Thyroid gland (tissue), 4 donors: ENCODE results near the gene USP46. TPM values are rescaled to one million over a fixed set of nuclear protein-coding genes. Genes with fewer than 3 reads are reported as not detected.

ENCODE experiments used
- DNase-seq, 2 donors: peaks; one replicate each; pipeline ENCODE4 v3.0.0-alpha.2; 2019
- H3K27ac ChIP-seq, 3 donors: fragments of 200-600 bp; sonication (generic); 1 replicate in 2 of 3; 2 replicates in 1 of 3; pipeline ENCODE4 v1.5.1; 2016 to 2019; ENCODE audit warnings: mild to moderate bottlenecking in 1 of 3, moderate library complexity in 1 of 3
- H3K27me3 ChIP-seq: fragments of 200-600 bp; sonication (generic); one replicate; pipeline ENCODE4 v1.5.1; 2019
- H3K36me3 ChIP-seq, 2 donors: fragments of 200-600 bp; sonication (generic); one replicate each; pipeline ENCODE4 v1.5.1; 2016 to 2019
- H3K4me1 ChIP-seq, 2 donors: fragments of 200-600 bp; sonication (generic); one replicate each; pipeline ENCODE4 v1.5.1; 2017 to 2019
- H3K4me3 ChIP-seq, 3 donors: fragments of 200-600 bp; sonication (generic); replicated peaks in 1 of 3; 1 replicate in 2 of 3; 2 replicates in 1 of 3; pipeline ENCODE4 v1.5.1; 2016; ENCODE audit warnings: mild to moderate bottlenecking in 1 of 3
- H3K9me3 ChIP-seq: fragments of 200-600 bp; sonication (generic); one replicate; pipeline ENCODE4 v1.5.1; 2017
- POLR2A ChIP-seq, 2 donors: fragments of 450-650 bp; IDR thresholded peaks; one replicate each; pipeline ENCODE4 v1.6.1; 2017; ENCODE audit warnings: antibody characterized with exemption in 2 of 2, mild to moderate bottlenecking in 2 of 2, moderate library complexity in 1 of 2
- WGBS, 2 donors: methylation state at CpG; one replicate each; pipeline ENCODE4 v1.1.5; 2017; 5-methylcytosine and 5-hydroxymethylcytosine counted together
- intact Hi-C: fragments of 100-400 bp; cut with DNase I; formaldehyde crosslinking; loops from one replicate; pipeline ENCODE4 v1.15.1; 2023
- total RNA-seq, 4 donors: library from RNA; depleted of rRNA; stranded (reverse); fragments of >200 nt; gene quantifications; one replicate each; pipeline ENCODE4 v1.2.3, GENCODE V29; 2016
- TF ChIP-seq, protein P1 (sequence below), 6 experiments: fragments of 200-600 bp in 3 of 6; fragments of 450-650 bp in 3 of 6; sonication (generic) in 3 of 6; IDR thresholded peaks; one replicate each; pipeline ENCODE4 v1.5.1; 2016 to 2019; ENCODE audit warnings: antibody characterized with exemption in 6 of 6, mild to moderate bottlenecking in 2 of 6, inconsistent platforms in 1 of 6, moderate library complexity in 1 of 6

Gene USP46
- total RNA-seq, 4 donors from 2014 or later: 10.8 to 17.6 (median 14.2) TPM

DNA sequence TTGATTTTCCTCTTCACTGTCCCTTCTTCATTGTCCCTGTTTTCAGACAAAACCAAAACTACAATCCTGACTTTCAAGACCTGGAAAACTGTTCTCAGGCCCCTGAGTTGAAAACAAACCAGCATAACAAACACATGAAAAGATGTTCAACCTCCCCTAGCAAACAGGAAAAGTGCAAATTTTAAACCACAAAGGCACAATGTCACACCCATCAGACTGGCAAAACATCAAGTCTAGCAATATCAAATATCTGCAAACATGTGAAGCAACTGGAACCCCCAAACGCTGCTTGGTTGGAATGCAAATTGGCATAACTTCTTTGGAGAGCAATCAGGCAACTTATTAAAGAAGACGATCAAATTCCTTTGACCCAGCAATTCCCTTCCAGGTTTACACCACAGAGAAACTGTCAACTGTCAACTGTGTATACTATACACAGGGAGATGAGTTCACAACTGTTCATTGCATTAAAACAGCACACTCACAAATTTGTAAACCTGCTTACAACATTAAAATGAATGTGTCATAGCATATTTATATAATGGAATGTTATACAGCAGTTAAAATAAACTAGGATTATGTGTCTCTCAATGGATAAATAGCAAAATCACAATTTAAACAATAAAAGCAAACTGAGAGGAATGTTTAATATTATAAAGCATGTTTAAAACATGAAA is 7.0 kb downstream of the USP46 start:
- intact Hi-C loops: loop anchor here (10.0 kb wide), 1 partner anchor 53 kb away; no protein-coding TSS in a partner anchor
- DNase-seq: no peak
- TF ChIP-seq POLR2A (IDR thresholded peaks at IDR 0.05): no peak
- TF ChIP-seq, protein P1, sequence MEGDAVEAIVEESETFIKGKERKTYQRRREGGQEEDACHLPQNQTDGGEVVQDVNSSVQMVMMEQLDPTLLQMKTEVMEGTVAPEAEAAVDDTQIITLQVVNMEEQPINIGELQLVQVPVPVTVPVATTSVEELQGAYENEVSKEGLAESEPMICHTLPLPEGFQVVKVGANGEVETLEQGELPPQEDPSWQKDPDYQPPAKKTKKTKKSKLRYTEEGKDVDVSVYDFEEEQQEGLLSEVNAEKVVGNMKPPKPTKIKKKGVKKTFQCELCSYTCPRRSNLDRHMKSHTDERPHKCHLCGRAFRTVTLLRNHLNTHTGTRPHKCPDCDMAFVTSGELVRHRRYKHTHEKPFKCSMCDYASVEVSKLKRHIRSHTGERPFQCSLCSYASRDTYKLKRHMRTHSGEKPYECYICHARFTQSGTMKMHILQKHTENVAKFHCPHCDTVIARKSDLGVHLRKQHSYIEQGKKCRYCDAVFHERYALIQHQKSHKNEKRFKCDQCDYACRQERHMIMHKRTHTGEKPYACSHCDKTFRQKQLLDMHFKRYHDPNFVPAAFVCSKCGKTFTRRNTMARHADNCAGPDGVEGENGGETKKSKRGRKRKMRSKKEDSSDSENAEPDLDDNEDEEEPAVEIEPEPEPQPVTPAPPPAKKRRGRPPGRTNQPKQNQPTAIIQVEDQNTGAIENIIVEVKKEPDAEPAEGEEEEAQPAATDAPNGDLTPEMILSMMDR (IDR thresholded peaks at IDR 0.05): no peak
- 74 to 81% methylated on average over 2 of the region's 2 CpGs for WGBS, 2 donors
- no peaks in the 10 kb centered on the region for H3K27me3 ChIP-seq
- H3K4me1 ChIP-seq: no peaks in the 10 kb centered on the region
- no peaks in the 10 kb centered on the region for H3K36me3 ChIP-seq
- H3K4me3 ChIP-seq: no peak overlapping the region
- H3K27ac ChIP-seq: no peak overlapping the region
- no peaks in the 10 kb centered on the region for H3K9me3 ChIP-seq

DNA sequence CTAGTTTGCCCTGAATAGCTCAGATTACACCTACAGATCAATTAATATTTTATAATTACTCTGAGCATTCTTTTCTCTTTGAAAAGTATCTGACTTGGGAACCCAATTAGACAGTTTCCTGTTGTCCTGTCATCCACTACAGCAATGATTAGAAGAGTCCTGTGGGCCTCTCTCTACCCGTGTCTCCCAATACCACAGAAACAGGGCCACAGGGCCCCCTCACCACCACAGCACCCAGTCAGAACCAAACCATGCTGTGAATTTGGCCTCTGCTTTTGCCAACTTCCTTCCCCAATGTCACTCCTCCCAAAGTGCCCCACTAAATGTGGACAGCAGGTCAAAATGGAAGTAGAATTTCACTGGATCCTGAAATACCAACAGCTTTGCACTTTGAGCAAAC is 10.3 kb downstream of the USP46 start:
- DNase-seq: no peak
- TF ChIP-seq, protein P1 (IDR thresholded peaks at IDR 0.05): no peak
- TF ChIP-seq POLR2A (IDR thresholded peaks at IDR 0.05): no peak
- H3K36me3 ChIP-seq: no peaks in the 10 kb centered on the region
- WGBS, 2 donors: 95 to 100% methylated on average over 1 of the region's 1 CpG
- H3K27me3 ChIP-seq: no peaks in the 10 kb centered on the region
- H3K4me3 ChIP-seq: no peak overlapping the region
- no peaks in the 10 kb centered on the region for H3K9me3 ChIP-seq
- intact Hi-C loops: no loop called here
- H3K4me1 ChIP-seq: peaks cover 0 to 4% of the 10 kb centered on the region in 2 donors
- H3K27ac ChIP-seq: no peak overlapping the region

DNA sequence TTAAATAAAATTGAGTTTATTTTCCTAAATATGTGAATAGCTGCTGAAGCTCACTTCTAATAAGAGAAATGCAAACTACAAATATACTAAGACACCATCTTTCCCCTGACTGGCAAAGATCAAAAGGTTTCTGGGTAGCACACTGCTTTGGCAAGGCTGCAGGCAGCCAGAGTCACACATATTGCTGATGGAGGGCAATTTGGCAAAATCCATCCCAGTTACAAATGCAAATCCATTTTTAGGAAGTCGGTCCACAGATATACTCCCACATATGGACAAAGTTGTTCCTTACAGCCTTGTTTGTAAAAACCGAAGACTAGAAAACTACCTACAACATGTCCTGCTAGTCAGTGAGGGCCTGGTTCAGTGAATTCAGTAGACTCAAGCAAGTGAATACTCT is 12.4 kb downstream of the USP46 start:
- no peak for DNase-seq
- H3K4me3 ChIP-seq: no peak overlapping the region
- intact Hi-C loops: no loop called here
- 91 to 94% methylated on average over 2 of the region's 2 CpGs for WGBS, 2 donors
- H3K36me3 ChIP-seq: no peaks in the 10 kb centered on the region
- no peak overlapping the region for H3K27ac ChIP-seq
- H3K4me1 ChIP-seq: peaks cover 4 to 17% of the 10 kb centered on the region in 2 donors
- H3K27me3 ChIP-seq: no peaks in the 10 kb centered on the region
- no peak for TF ChIP-seq POLR2A (IDR thresholded peaks at IDR 0.05)
- TF ChIP-seq, protein P1 (IDR thresholded peaks at IDR 0.05): no peak
- no peaks in the 10 kb centered on the region for H3K9me3 ChIP-seq

DNA sequence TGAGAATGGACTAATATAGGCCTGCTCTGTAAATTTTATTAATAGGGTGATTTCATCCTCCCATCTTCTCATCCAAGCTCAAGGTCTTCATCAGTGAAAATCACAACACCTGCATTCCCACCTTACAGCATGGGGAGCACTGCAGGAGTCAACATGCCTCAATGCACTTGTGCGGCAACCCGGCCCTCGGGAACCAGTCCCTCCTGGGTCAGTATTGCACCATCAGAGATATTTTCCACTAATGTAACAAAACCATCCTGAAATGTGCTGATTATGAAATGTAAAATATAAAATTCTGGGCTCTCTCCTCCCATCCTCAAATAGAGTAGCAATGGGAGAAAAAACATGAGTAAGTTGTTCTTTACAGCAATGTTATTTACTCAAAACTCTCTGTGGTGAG is 13.0 kb downstream of the USP46 start:
- no peak for TF ChIP-seq POLR2A (IDR thresholded peaks at IDR 0.05)
- TF ChIP-seq, protein P1 (IDR thresholded peaks at IDR 0.05): no peak
- WGBS, 2 donors: 93 to 95% methylated on average over 3 of the region's 3 CpGs
- Histone ChIP-seq H3K4me1 (peaks cover 4 to 21% of the 10 kb centered on the region in 2 donors), H3K27ac (no peak overlapping the region), H3K9me3 (no peaks in the 10 kb centered on the region), H3K36me3 (no peaks in the 10 kb centered on the region), H3K4me3 (no peak overlapping the region), H3K27me3 (no peaks in the 10 kb centered on the region)
- DNase-seq: no peak
- intact Hi-C loops: no loop called here

DNA sequence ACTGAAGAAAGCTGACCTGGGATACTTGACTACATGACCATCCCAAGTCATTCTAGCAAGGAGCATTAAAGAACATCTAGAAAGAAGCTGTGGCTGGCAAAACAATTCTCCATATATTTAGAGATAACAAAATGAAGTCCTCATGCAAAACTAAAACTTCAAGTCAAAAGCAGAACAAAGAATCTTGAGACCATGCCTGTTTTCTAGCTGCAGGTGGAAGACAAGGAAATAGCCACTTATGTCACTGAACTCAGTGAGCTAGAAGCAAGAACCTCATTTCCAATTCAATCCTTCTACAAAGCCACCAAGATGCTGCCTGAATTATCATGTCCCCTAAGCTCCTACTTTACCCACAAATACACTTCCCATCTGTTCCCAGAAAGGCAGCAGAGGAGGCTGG is 13.8 kb downstream of the USP46 start:
- H3K27me3 ChIP-seq: no peaks in the 10 kb centered on the region
- intact Hi-C loops: no loop called here
- no peak for DNase-seq
- H3K4me3 ChIP-seq: no peak overlapping the region
- H3K36me3 ChIP-seq: no peaks in the 10 kb centered on the region
- no peak overlapping the region for H3K27ac ChIP-seq
- peaks cover 4 to 28% of the 10 kb centered on the region in 2 donors for H3K4me1 ChIP-seq
- TF ChIP-seq, protein P1 (IDR thresholded peaks at IDR 0.05): no peak
- no peak for TF ChIP-seq POLR2A (IDR thresholded peaks at IDR 0.05)
- no peaks in the 10 kb centered on the region for H3K9me3 ChIP-seq
